H9 (cell line): ENCODE data around the gene NBPF11. TPM values are rescaled to one million over a fixed set of nuclear protein-coding genes. Genes with fewer than 3 reads are reported as not detected.
"Not testable (repeated sequence)": the region's sequence is repeated elsewhere in the genome, so short reads cannot be mapped to it uniquely, and the experiment has no call there.

ENCODE experiments used
- DNase-seq: peaks from one replicate; pipeline ENCODE4 v3.0.0-alpha.2; 2017
- H2AFZ ChIP-seq: one replicate; pipeline ENCODE4 v1.6.1; 2013; ENCODE audit warnings: mild to moderate bottlenecking, low read length, control low read depth, moderate library complexity
- H2AK5ac ChIP-seq: 2 replicates; pipeline ENCODE4 v1.6.1; 2013; ENCODE audit warnings: low read length, control low read depth, mixed read lengths; ENCODE audit not compliant: insufficient read length
- H2BK120ac ChIP-seq: one replicate; pipeline ENCODE4 v1.6.1; 2013; ENCODE audit warnings: low read depth, mild to moderate bottlenecking, low read length, control low read depth, inconsistent platforms; ENCODE audit not compliant: poor library complexity, severe bottlenecking
- H2BK12ac ChIP-seq: 2 replicates; pipeline ENCODE4 v1.6.1; 2013; ENCODE audit warnings: low read length, control low read depth, mixed read lengths, low read depth; ENCODE audit not compliant: insufficient read length
- H2BK15ac ChIP-seq: 2 replicates; pipeline ENCODE4 v1.6.1; 2013; ENCODE audit warnings: low read depth, low read length, control low read depth
- H2BK20ac ChIP-seq: one replicate; pipeline ENCODE4 v1.6.1; 2013; ENCODE audit warnings: low read depth, mild to moderate bottlenecking, low read length, control low read depth, inconsistent platforms; ENCODE audit not compliant: poor library complexity, severe bottlenecking
- H2BK5ac ChIP-seq: 2 replicates; pipeline ENCODE4 v1.6.1; 2013; ENCODE audit warnings: low read length, control low read depth, mixed read lengths; ENCODE audit not compliant: insufficient read length
- H3K14ac ChIP-seq: 2 replicates; pipeline ENCODE4 v1.6.1; 2013; ENCODE audit warnings: low read length, control low read depth; ENCODE audit not compliant: insufficient read depth
- H3K18ac ChIP-seq: 2 replicates; pipeline ENCODE4 v1.6.1; 2013; ENCODE audit warnings: low read depth, mild to moderate bottlenecking, mixed read lengths, low read length, control low read depth; ENCODE audit not compliant: insufficient read length
- H3K23ac ChIP-seq: 2 replicates; pipeline ENCODE4 v1.6.1; 2013; ENCODE audit warnings: low read length, control low read depth, mixed read lengths, low read depth; ENCODE audit not compliant: insufficient read length
- H3K23me2 ChIP-seq: 2 replicates; pipeline ENCODE4 v1.6.1; 2013; ENCODE audit warnings: low read depth, mild to moderate bottlenecking, mixed read lengths, low read length, control low read depth; ENCODE audit not compliant: insufficient read length, poor library complexity, severe bottlenecking
- H3K27ac ChIP-seq: 2 replicates; pipeline ENCODE4 v1.5.1; 2013; ENCODE audit warnings: low read length, control low read depth, mixed read lengths, low read depth; ENCODE audit not compliant: insufficient read length
- H3K27me3 ChIP-seq: 2 replicates; pipeline ENCODE4 v1.6.1; 2013; ENCODE audit warnings: low read length, control low read depth, inconsistent platforms; ENCODE audit not compliant: insufficient read depth
- H3K4ac ChIP-seq: 2 replicates; pipeline ENCODE4 v1.6.1; 2013; ENCODE audit warnings: low read depth, mild to moderate bottlenecking, control low read depth, inconsistent platforms, low read length, moderate library complexity
- H3K4me1 ChIP-seq: 2 replicates; pipeline ENCODE4 v1.6.1; 2013; ENCODE audit warnings: low read length, control low read depth, inconsistent platforms; ENCODE audit not compliant: insufficient read depth
- H3K4me2 ChIP-seq: 2 replicates; pipeline ENCODE4 v1.6.1; 2013; ENCODE audit warnings: low read length, control low read depth, mixed read lengths; ENCODE audit not compliant: insufficient read length, insufficient read depth
- H3K56ac ChIP-seq: 2 replicates; pipeline ENCODE4 v1.6.1; 2013; ENCODE audit warnings: low read depth, mild to moderate bottlenecking, mixed read lengths, low read length, control low read depth; ENCODE audit not compliant: insufficient read length
- H3K79me1 ChIP-seq: 2 replicates; pipeline ENCODE4 v1.6.1; 2013; ENCODE audit warnings: low read depth, mild to moderate bottlenecking, moderate library complexity, low read length, control low read depth, inconsistent platforms; ENCODE audit not compliant: insufficient read depth, poor library complexity, severe bottlenecking
- H3K79me2 ChIP-seq: 2 replicates; pipeline ENCODE4 v1.6.1; 2013; ENCODE audit warnings: low read length, control low read depth, inconsistent platforms; ENCODE audit not compliant: insufficient read depth
- H3K9ac ChIP-seq: 2 replicates; pipeline ENCODE4 v1.6.1; 2013; ENCODE audit warnings: low read length, control low read depth, mixed read lengths; ENCODE audit not compliant: insufficient read length; ENCODE audit errors: extremely low read depth
- H3K9me3 ChIP-seq: one replicate; pipeline ENCODE4 v1.6.1; 2013; ENCODE audit warnings: low read depth, low read length, inconsistent platforms; ENCODE audit not compliant: control insufficient read depth
- H3T11ph ChIP-seq: one replicate; pipeline ENCODE4 v1.6.1; 2013; ENCODE audit warnings: mild to moderate bottlenecking, low read length, control low read depth, inconsistent platforms
- H4K20me1 ChIP-seq: one replicate; pipeline ENCODE4 v1.6.1; 2013; ENCODE audit not compliant: control insufficient read depth, insufficient read length, insufficient read depth
- H4K5ac ChIP-seq: 2 replicates; pipeline ENCODE4 v1.6.1; 2013; ENCODE audit warnings: low read depth, mild to moderate bottlenecking, mixed read lengths, low read length, control low read depth; ENCODE audit not compliant: insufficient read length
- H4K8ac ChIP-seq: replicated peaks from 2 replicates; pipeline ENCODE4 v1.6.1; 2013; ENCODE audit warnings: low read length, control low read depth, mixed read lengths, low read depth; ENCODE audit not compliant: insufficient read length
- H4K91ac ChIP-seq: 2 replicates; pipeline ENCODE4 v1.6.1; 2013; ENCODE audit warnings: low read depth, mild to moderate bottlenecking, moderate library complexity, mixed read lengths, low read length, control low read depth; ENCODE audit not compliant: insufficient read length
- H3K27ac Mint-ChIP-seq, 3 experiments: 2 replicates in 2 of 3; 3 replicates in 1 of 3; pipeline ENCODE4 v1.8.0; 2020 to 2021; ENCODE audit warnings: mixed read lengths in 3 of 3, mild to moderate bottlenecking in 1 of 3, moderate library complexity in 1 of 3
- H3K27me3 Mint-ChIP-seq: 2 replicates; pipeline ENCODE4 v1.8.0; 2021; ENCODE audit warnings: low read depth, mild to moderate bottlenecking, moderate library complexity, mixed read lengths
- H3K36me3 Mint-ChIP-seq, 3 experiments: 2 replicates in 2 of 3; 3 replicates in 1 of 3; pipeline ENCODE4 v1.8.0; 2020 to 2021; ENCODE audit warnings: low read depth in 3 of 3, mixed read lengths in 3 of 3; ENCODE audit not compliant: insufficient read depth in 1 of 3
- H3K4me1 Mint-ChIP-seq, 2 experiments: 2 replicates each; pipeline ENCODE4 v1.8.0; 2020; ENCODE audit warnings: mixed read lengths in 2 of 2
- H3K4me3 Mint-ChIP-seq, 2 experiments: 2 replicates in 1 of 2; 3 replicates in 1 of 2; pipeline ENCODE4 v1.8.0; 2020 to 2021; ENCODE audit warnings: mild to moderate bottlenecking in 2 of 2, mixed read lengths in 2 of 2, moderate library complexity in 1 of 2
- H3K9me3 Mint-ChIP-seq, 2 experiments: 2 replicates in 1 of 2; 3 replicates in 1 of 2; pipeline ENCODE4 v1.8.0; 2020; ENCODE audit warnings: mild to moderate bottlenecking in 2 of 2, mixed read lengths in 2 of 2, moderate library complexity in 1 of 2
- WGBS: extraction: QIAGEN DNeasy Blood & Tissue Kit; methylation state at CpG from one replicate; pipeline ENCODE4 v1.1.7; 2013; ENCODE audit warnings: missing lambda C conversion rate, low lambda C conversion rate, mixed read lengths; ENCODE audit not compliant: insufficient read length; ENCODE audit errors: extremely low coverage; 5-methylcytosine and 5-hydroxymethylcytosine counted together
- total RNA-seq: library from RNA; stranded (reverse); gene quantifications from 2 replicates; pipeline ENCODE4 v1.2.1, GENCODE V29; 2021

The NBPF11 gene
- total RNA-seq, 1 experiment from 2014 or later = 9.2 TPM

DNA sequence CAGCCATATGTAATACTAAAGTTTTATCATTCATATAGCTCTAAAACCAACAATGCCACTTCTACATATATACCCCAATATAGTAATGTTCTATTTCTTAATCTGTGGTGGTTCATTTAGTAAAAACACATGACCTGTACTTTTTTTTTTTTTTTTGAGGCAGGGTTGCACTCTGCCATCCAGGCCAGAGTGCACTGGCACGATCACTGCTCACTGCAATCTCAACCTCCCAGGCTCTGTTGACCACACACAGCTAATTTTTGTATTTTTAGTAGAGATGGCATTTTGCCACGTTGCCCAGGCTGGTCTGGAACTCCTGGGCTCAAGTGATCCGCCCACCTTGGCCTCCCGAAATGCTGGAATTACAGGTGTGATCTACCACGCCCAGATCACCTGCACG lies 2.1 kb downstream of the NBPF11 start:
- H3K9me3 ChIP-seq, H3K23ac ChIP-seq, H3K4me2 ChIP-seq, H3K27ac ChIP-seq, H3K9ac ChIP-seq, H3K27me3 Mint-ChIP-seq, H2AK5ac ChIP-seq, H3K27ac Mint-ChIP-seq, H3K79me1 ChIP-seq, DNase-seq, H3T11ph ChIP-seq, H4K8ac ChIP-seq, H2BK5ac ChIP-seq, H3K27me3 ChIP-seq, H3K23me2 ChIP-seq, H3K18ac ChIP-seq, H3K9me3 Mint-ChIP-seq, H3K36me3 Mint-ChIP-seq, H3K14ac ChIP-seq, H3K56ac ChIP-seq, H4K5ac ChIP-seq, H3K4me1 ChIP-seq, H2BK120ac ChIP-seq, H2BK20ac ChIP-seq, H3K4ac ChIP-seq, H3K4me3 Mint-ChIP-seq, H4K91ac ChIP-seq, H2AFZ ChIP-seq, H2BK12ac ChIP-seq, H2BK15ac ChIP-seq, H3K79me2 ChIP-seq, H4K20me1 ChIP-seq, H3K4me1 Mint-ChIP-seq: not testable (repeated sequence)
- no CpG with 5 or more reads among the region's 6 CpGs for WGBS

DNA sequence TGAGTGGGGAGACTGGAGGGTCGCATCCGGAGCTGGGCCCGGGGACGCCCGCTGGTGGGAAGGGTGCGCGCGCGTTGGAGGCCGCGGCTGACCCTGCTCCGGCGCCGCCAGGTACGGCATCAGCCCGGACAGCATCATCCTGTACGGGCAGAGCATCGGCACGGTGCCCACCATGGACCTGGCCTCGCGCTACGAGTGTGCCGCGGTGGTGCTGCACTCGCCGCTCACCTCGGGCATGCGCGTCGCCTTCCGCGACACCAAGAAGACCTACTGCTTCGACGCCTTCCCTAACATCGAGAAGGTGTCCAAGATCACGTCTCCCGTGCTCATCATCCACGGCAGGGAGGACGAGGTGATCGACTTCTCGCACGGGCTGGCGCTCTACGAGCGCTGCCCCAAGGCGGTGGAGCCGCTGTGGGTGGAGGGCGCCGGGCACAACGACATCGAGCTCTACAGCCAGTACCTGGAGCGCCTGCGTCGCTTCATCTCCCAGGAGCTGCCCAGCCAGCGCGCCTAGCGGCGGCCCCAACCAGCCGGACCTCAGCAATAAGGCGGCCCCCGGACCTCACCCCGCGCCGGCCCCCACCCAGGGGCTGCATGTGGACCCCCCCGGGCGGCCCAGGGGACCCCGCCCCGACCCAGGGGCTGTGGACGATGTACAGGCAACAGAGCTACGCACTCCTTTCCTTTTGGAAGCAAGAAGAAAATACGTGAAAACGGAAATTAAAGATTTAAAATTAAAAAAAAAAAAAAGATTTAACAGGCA lies 2.8 kb downstream of the NBPF11 start:
- H2BK120ac ChIP-seq, H3K4me3 Mint-ChIP-seq, H3K4me1 ChIP-seq, H2BK12ac ChIP-seq, H2BK5ac ChIP-seq, H2BK20ac ChIP-seq, H4K8ac ChIP-seq, H3K27me3 Mint-ChIP-seq, H3K79me2 ChIP-seq, H3K27ac ChIP-seq, H4K5ac ChIP-seq, H2AK5ac ChIP-seq, H3K9me3 Mint-ChIP-seq, H3K14ac ChIP-seq, DNase-seq, H3K4me1 Mint-ChIP-seq, H3K27ac Mint-ChIP-seq, H3K9ac ChIP-seq, H3K23me2 ChIP-seq, H3K56ac ChIP-seq, H4K20me1 ChIP-seq, H3K4ac ChIP-seq, H3K27me3 ChIP-seq, H2AFZ ChIP-seq, H3K79me1 ChIP-seq, H2BK15ac ChIP-seq, H3K18ac ChIP-seq, H3T11ph ChIP-seq, H3K23ac ChIP-seq, H3K36me3 Mint-ChIP-seq, H4K91ac ChIP-seq, H3K9me3 ChIP-seq, H3K4me2 ChIP-seq: not testable (repeated sequence)
- no CpG with 5 or more reads among the region's 72 CpGs for WGBS
